Measurements from ENCODE around the gene ULK2.

DNA sequence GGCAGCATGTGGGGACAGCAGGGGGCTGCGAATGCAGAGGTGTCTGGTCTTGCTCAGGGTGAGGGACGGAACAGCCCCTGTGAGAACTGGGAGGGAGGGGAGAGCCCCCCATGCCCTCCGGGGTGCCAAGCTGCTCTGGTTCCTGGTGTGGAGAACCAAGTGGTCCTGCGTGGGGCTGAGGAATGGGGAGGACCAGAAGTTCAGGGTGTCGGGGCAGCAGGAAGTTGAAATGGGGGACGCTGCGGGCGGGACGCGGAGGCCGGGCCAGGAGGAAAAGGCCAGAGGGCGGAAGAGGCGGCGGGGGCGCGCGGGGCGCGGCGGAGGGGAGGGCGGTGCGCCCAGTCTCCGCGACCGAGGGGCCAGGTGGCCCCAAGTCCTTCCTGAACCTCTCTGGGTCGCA is 123.2 kb downstream of the ULK2 start:
- TF ChIP-seq TCF7L2 (IDR thresholded peaks at IDR 0.05; ENCODE audit: borderline replicate concordance, extremely low read depth, insufficient read depth, insufficient read length) (no peak), POLR2A (IDR thresholded peaks at IDR 0.05; ENCODE audit: borderline replicate concordance, extremely low read depth, insufficient read depth, insufficient read length) (no peak), EGR1 (IDR thresholded peaks at IDR 0.05; ENCODE audit: low read depth) (no peak), FOSL1 (IDR thresholded peaks at IDR 0.05; ENCODE audit: low read depth) (no peak), CBX3 (IDR thresholded peaks at IDR 0.05; ENCODE audit: low read depth) (no peak), POLR2AphosphoS5 (IDR thresholded peaks at IDR 0.05; ENCODE audit: low read depth, low read length) (no peak), ZBTB33 (IDR thresholded peaks at IDR 0.05; ENCODE audit: extremely low read depth, insufficient replicate concordance, low read length) (no peak), EZH2 (IDR thresholded peaks at IDR 0.05) (no peak), ZNF274 (IDR thresholded peaks at IDR 0.05; ENCODE audit: low read depth, low read length) (no peak), RAD21 (IDR thresholded peaks at IDR 0.05; ENCODE audit: low read depth) (no peak), EZH2phosphoT487 (IDR thresholded peaks at IDR 0.05; ENCODE audit: borderline replicate concordance) (no peak), SP1 (IDR thresholded peaks at IDR 0.05; ENCODE audit: low read depth) (no peak)
- TF ChIP-seq, protein P1, sequence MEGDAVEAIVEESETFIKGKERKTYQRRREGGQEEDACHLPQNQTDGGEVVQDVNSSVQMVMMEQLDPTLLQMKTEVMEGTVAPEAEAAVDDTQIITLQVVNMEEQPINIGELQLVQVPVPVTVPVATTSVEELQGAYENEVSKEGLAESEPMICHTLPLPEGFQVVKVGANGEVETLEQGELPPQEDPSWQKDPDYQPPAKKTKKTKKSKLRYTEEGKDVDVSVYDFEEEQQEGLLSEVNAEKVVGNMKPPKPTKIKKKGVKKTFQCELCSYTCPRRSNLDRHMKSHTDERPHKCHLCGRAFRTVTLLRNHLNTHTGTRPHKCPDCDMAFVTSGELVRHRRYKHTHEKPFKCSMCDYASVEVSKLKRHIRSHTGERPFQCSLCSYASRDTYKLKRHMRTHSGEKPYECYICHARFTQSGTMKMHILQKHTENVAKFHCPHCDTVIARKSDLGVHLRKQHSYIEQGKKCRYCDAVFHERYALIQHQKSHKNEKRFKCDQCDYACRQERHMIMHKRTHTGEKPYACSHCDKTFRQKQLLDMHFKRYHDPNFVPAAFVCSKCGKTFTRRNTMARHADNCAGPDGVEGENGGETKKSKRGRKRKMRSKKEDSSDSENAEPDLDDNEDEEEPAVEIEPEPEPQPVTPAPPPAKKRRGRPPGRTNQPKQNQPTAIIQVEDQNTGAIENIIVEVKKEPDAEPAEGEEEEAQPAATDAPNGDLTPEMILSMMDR (IDR thresholded peaks at IDR 0.05 in 2 of 3, conservative IDR thresholded peaks at IDR 0.05 in 1 of 3; ENCODE audit: borderline replicate concordance in 1 of 3, insufficient read depth in 1 of 3, low read depth in 2 of 3, low read length in 2 of 3) = no peak
- TF ChIP-seq, protein P2, sequence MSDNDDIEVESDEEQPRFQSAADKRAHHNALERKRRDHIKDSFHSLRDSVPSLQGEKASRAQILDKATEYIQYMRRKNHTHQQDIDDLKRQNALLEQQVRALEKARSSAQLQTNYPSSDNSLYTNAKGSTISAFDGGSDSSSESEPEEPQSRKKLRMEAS (IDR thresholded peaks at IDR 0.05) = no peak
